Ovary (tissue), 3 donors: ENCODE results near the gene ZNF853.

ENCODE experiments used
- CTCF ChIP-seq, 3 donors: fragments of 450-650 bp in 2 of 3; fragments of 200-600 bp in 1 of 3; IDR thresholded peaks; one replicate each; pipeline versions ENCODE4 v1.5.1 to v1.8.0; 2016 to 2022; ENCODE audit warnings: antibody characterized with exemption in 3 of 3, mild to moderate bottlenecking in 1 of 3
- EP300 ChIP-seq: sonication (generic); formaldehyde crosslinking; IDR thresholded peaks from one replicate; pipeline ENCODE4 v1.6.1; 2017; ENCODE audit warnings: antibody characterized with exemption
- donor health status: DM: no; HTN: no; CAD: no.

DNA sequence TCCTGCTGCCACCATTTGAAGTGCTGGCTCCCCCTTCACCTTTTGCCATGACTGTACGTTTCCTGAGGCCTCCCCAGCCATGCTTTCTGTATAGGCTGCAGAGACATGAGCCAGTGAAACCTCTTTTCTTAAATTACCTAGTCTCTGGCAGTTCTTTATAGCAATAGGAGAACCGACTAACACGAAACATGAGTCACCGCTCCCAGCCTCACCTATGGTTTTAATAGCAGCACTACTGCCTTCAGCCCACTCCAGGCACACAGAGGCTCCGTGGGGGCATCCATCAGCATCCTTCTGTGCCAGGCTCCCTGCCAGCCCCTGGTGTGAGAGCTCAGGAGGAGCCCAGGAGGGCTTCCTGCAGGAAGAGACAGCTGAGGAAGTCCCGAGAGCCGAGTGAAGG, 16.2 kb downstream of the ZNF853 start:
- TF ChIP-seq EP300 (no peak), CTCF (IDR thresholded peaks at IDR 0.05) (no peak)
